NOMO-1 treated with dmso at 0.1 percent for 144 hours (cell line): ENCODE results near the gene PRKCE.

Source experiments
- DNase-seq: peaks from one replicate; lab custom pipeline; 2025; ENCODE audit not compliant: unreplicated experiment; lab: John Stamatoyannopoulos, UW

PRKCE gene

GRCh38 chr2:46236006-46236875 is 584.8 kb downstream of the PRKCE start:
- DNase-seq: no peak

- DNase-seq: no peak
Measured at GRCh38 chr2:46236876-46237859, 585.7 kb downstream of the PRKCE start.
